PC-9 (cell line): Measurements from ENCODE around the gene ADAMTS6. TPM values are rescaled to one million over a fixed set of nuclear protein-coding genes. Genes with fewer than 3 reads are reported as not detected.

Experiments used
- BruUV-seq: library from RNA; stranded (reverse); fragments of 400-500 nt; replicated peaks from 2 replicates; lab custom pipeline; 2021; lab: Mats Ljungman, UMichigan
- CTCF ChIA-PET: fragments of 300-600 bp; sonication (Branson Sonifier 250); formaldehyde crosslinking; loops from one replicate; lab custom pipeline; 2022; ENCODE audit warnings: antibody characterized with exemption; lab: Charles Lee
- POLR2A ChIA-PET: fragments of 300-600 bp; sonication (Branson Sonifier 250); formaldehyde crosslinking; loops from one replicate; lab custom pipeline; 2022; ENCODE audit warnings: antibody characterized with exemption; ENCODE audit not compliant: unreplicated experiment; lab: Charles Lee
- DNase-seq, 2 experiments: peaks; one replicate each; pipeline versions ENCODE4 v3.0.0 to v3.0.0-alpha.2; 2015 to 2022; ENCODE audit warnings: mixed read lengths in 1 of 2
- H2AFZ ChIP-seq: fragments of 200-600 bp; sonication (generic); 2 replicates; pipeline ENCODE4 v1.8.1; 2017; ENCODE audit warnings: antibody characterized with exemption
- H3F3A ChIP-seq: fragments of 200-600 bp; sonication (generic); 2 replicates; pipeline ENCODE4 v1.8.1; 2017; ENCODE audit warnings: antibody characterized with exemption, mild to moderate bottlenecking, low read depth; ENCODE audit not compliant: insufficient read depth
- H3K27ac ChIP-seq: fragments of 200-600 bp; sonication (generic); 2 replicates; pipeline ENCODE4 v1.6.1; 2016; ENCODE audit warnings: mixed run types
- H3K27me3 ChIP-seq: fragments of 200-600 bp; sonication (generic); 2 replicates; pipeline ENCODE4 v1.6.1; 2016; ENCODE audit warnings: low read depth, mixed run types; ENCODE audit not compliant: insufficient read depth
- H3K36me3 ChIP-seq: fragments of 200-600 bp; sonication (generic); 2 replicates; pipeline ENCODE4 v1.6.1; 2016; ENCODE audit warnings: low read depth, mixed run types
- H3K4me1 ChIP-seq: fragments of 200-600 bp; sonication (generic); replicated peaks from 2 replicates; pipeline ENCODE4 v1.6.1; 2016; ENCODE audit warnings: mixed run types; ENCODE audit not compliant: insufficient read depth
- H3K4me2 ChIP-seq: fragments of 200-600 bp; sonication (generic); 2 replicates; pipeline ENCODE4 v1.6.1; 2017; ENCODE audit warnings: mixed run types
- H3K4me3 ChIP-seq: fragments of 200-600 bp; sonication (generic); 2 replicates; pipeline ENCODE4 v1.6.1; 2016; ENCODE audit warnings: mixed run types
- H3K79me2 ChIP-seq: fragments of 200-600 bp; sonication (generic); 2 replicates; pipeline ENCODE4 v1.6.1; 2017; ENCODE audit warnings: low read depth, mixed run types
- H3K9me2 ChIP-seq: fragments of 200-600 bp; sonication (generic); 2 replicates; pipeline ENCODE4 v1.8.1; 2017; ENCODE audit warnings: mild to moderate bottlenecking; ENCODE audit not compliant: insufficient read depth
- H3K9me3 ChIP-seq: fragments of 200-600 bp; sonication (generic); 2 replicates; pipeline ENCODE4 v1.8.1; 2016; ENCODE audit warnings: low read depth; ENCODE audit not compliant: insufficient read depth
- H4K20me1 ChIP-seq: fragments of 200-600 bp; sonication (generic); 2 replicates; pipeline ENCODE4 v1.8.1; 2017; ENCODE audit not compliant: insufficient read depth
- CTCF ChIP-seq: fragments of 200-600 bp; sonication (generic); conservative IDR thresholded peaks from 2 replicates; pipeline ENCODE4 v1.6.1; 2017; ENCODE audit warnings: mixed run types, antibody characterized with exemption, mild to moderate bottlenecking, moderate library complexity
- EZH2 ChIP-seq: fragments of 200-600 bp; sonication (generic); IDR thresholded peaks from 2 replicates; pipeline ENCODE4 v1.8.0; 2017; ENCODE audit warnings: antibody characterized with exemption, low read depth
- intact Hi-C: fragments of 100-400 bp; cut with micrococcal nuclease; formaldehyde crosslinking; loops from one replicate; pipeline ENCODE4 v1.10.0; 2022; ENCODE audit not compliant: unreplicated experiment
- total RNA-seq: library from RNA; stranded (reverse); gene quantifications from 2 replicates; pipeline ENCODE4 v1.2.3, GENCODE V29; 2021

ADAMTS6 gene
- total RNA-seq, 1 experiment from 2014 or later = 1.4 TPM

GRCh38 chr5:65128226-65128625, 353.5 kb downstream of the ADAMTS6 start:
- no peaks in the 10 kb centered on the region for H4K20me1 ChIP-seq
- ChIA-PET CTCF (no interaction called here), POLR2A (no interaction called here)
- no peaks in the 10 kb centered on the region for H3F3A ChIP-seq
- H3K79me2 ChIP-seq = no peaks in the 10 kb centered on the region
- H3K4me1 ChIP-seq = no peaks in the 10 kb centered on the region
- no peak overlapping the region for H2AFZ ChIP-seq
- BruUV-seq = no TSS peak
- H3K4me3 ChIP-seq = no peak overlapping the region
- no peak overlapping the region for H3K27ac ChIP-seq
- H3K4me2 ChIP-seq = no peak overlapping the region
- no peaks in the 10 kb centered on the region for H3K9me3 ChIP-seq
- intact Hi-C loops = no loop called here
- no peak for TF ChIP-seq EZH2
- TF ChIP-seq CTCF = no peak
- no peaks in the 10 kb centered on the region for H3K9me2 ChIP-seq
- H3K27me3 ChIP-seq = no peaks in the 10 kb centered on the region
- no peak for DNase-seq
- H3K36me3 ChIP-seq = no peaks in the 10 kb centered on the region

- Histone ChIP-seq H3K9me2 (no peaks in the 10 kb centered on the region), H3F3A (no peaks in the 10 kb centered on the region), H3K4me1 (no peaks in the 10 kb centered on the region), H2AFZ (peak overlapping the region; percentile 27; the same call in 1 of the 2 replicates), H3K79me2 (no peaks in the 10 kb centered on the region), H3K27me3 (no peaks in the 10 kb centered on the region), H3K4me2 (no peak overlapping the region), H3K36me3 (no peaks in the 10 kb centered on the region), H3K4me3 (no peak overlapping the region), H3K9me3 (peaks cover 4% of the 10 kb centered on the region; the same call in 1 of the 2 replicates), H4K20me1 (no peaks in the 10 kb centered on the region), H3K27ac (no peak overlapping the region)
- ChIA-PET CTCF (no interaction called here), POLR2A (no interaction called here)
- no TSS peak for BruUV-seq
- intact Hi-C loops = no loop called here
- DNase-seq = no peak
- TF ChIP-seq CTCF (no peak), EZH2 (no peak)
Observed at GRCh38 chr5:65127161-65127901, 354.4 kb downstream of the ADAMTS6 start.

GRCh38 chr5:65126542-65127069, 355.1 kb downstream of the ADAMTS6 start:
- intact Hi-C loops = no loop called here
- no peak overlapping the region for H3K4me3 ChIP-seq
- no peaks in the 10 kb centered on the region for H4K20me1 ChIP-seq
- H3K9me3 ChIP-seq = peaks cover 4% of the 10 kb centered on the region; the same call in 1 of the 2 replicates
- no TSS peak for BruUV-seq
- no peak overlapping the region for H3K4me2 ChIP-seq
- no peaks in the 10 kb centered on the region for H3K36me3 ChIP-seq
- DNase-seq = no peak
- H3K79me2 ChIP-seq = no peaks in the 10 kb centered on the region
- H3K9me2 ChIP-seq = no peaks in the 10 kb centered on the region
- no peak for TF ChIP-seq CTCF
- TF ChIP-seq EZH2 = no peak
- H3F3A ChIP-seq = no peaks in the 10 kb centered on the region
- H3K4me1 ChIP-seq = no peaks in the 10 kb centered on the region
- H3K27ac ChIP-seq = no peak overlapping the region
- no peaks in the 10 kb centered on the region for H3K27me3 ChIP-seq
- ChIA-PET CTCF (no interaction called here), POLR2A (no interaction called here)
- peak overlapping the region; percentile 27; the same call in 1 of the 2 replicates for H2AFZ ChIP-seq
